Measurements from ENCODE around the gene FOXL1. TPM values are rescaled to one million over a fixed set of nuclear protein-coding genes. Genes with fewer than 3 reads are reported as not detected.

Gene FOXL1
- 3.2 and 4.6 TPM in 2 replicates for total RNA-seq

GRCh38 chr16:86578061-86578599 is at the start of gene FOXL1:
Gene FOXL1 (plus strand): TSS chr16:86578549. CDS start chr16:86578724, 175 bp downstream.

GRCh38 chr16:86554917-86555703 is 23.2 kb upstream of the FOXL1 start, which contains the start of gene MTHFSD:
Gene MTHFSD (minus strand): TSS chr16:86555235. CDS start chr16:86555184, 51 bp downstream.

GRCh38 chr16:86566601-86566965 is 11.8 kb upstream of the FOXL1 start, which contains the start of gene FOXC2:
Gene FOXC2 (plus strand): TSS chr16:86566829. CDS start chr16:86567336, 507 bp downstream.

Other genes starting within 250 kb of the FOXL1 start
- 0.19 and 0.65 TPM in 2 replicates for gene FOXF1, start 68.0 kb upstream of the FOXL1 start, total RNA-seq
- 13.6 and 19.6 TPM in 2 replicates for gene MTHFSD, start 23.3 kb upstream of the FOXL1 start, total RNA-seq
- gene FOXC2, start 11.7 kb upstream of the FOXL1 start, total RNA-seq, result 3.1 and 5.9 TPM in 2 replicates